Measurements from ENCODE around the gene POLD1. TPM values are rescaled to one million over a fixed set of nuclear protein-coding genes. Genes with fewer than 3 reads are reported as not detected.

Gene POLD1
- polyA plus RNA-seq, 3 donors = 9.3 to 22.4 (median 15.6) TPM

GRCh38 chr19:50368649-50369570 lies 15.2 kb upstream of the POLD1 start:
- H3K27me3 ChIP-seq (ENCODE audit: control insufficient read depth in 2 of 2, insufficient read depth in 2 of 2, low read length in 2 of 2) = no peaks in the 10 kb centered on the region
- H3K9me3 Mint-ChIP-seq = no peaks in the 10 kb centered on the region
- TF ChIP-seq CTCF (IDR thresholded peaks at IDR 0.05) = peak; percentile 93
- peak; percentile 70 to 87 (median 87) for DNase-seq
- intact Hi-C loops (cut with micrococcal nuclease) = loop anchor here (1.0 to 5.0 kb wide), 5 partner anchors 43 to 193 kb away; no protein-coding TSS in a partner anchor
- peaks cover 0 to 8% (median 2%) of the 10 kb centered on the region in 3 donors for H3K27me3 Mint-ChIP-seq (ENCODE audit: low read depth in 3 of 3)
- peak overlapping the region; percentile 96 to 99 for H3K4me3 Mint-ChIP-seq
- H2AFZ ChIP-seq (ENCODE audit: insufficient read depth, low read depth, low read length, poor library complexity, severe bottlenecking) = peak overlapping the region; percentile 94
- peaks cover 26 to 29% of the 10 kb centered on the region in 2 donors for H3K4me1 ChIP-seq (ENCODE audit: control insufficient read depth in 1 of 2, insufficient read depth in 2 of 2, low read length in 2 of 2)
- peak overlapping the region; percentile 77 to 98 (median 91) for H3K27ac Mint-ChIP-seq
- peak overlapping the region; percentile 68 for H3K9ac ChIP-seq (ENCODE audit: insufficient read depth, low read length, poor library complexity, severe bottlenecking)
- H3K79me2 ChIP-seq (ENCODE audit: insufficient read depth, low read length) = no peaks in the 10 kb centered on the region
- H3K27ac ChIP-seq (ENCODE audit: low read depth in 1 of 2, low read length in 2 of 2) = peak overlapping the region; percentile 6 to 79
- peaks cover 29% of the 10 kb centered on the region for H3K4me1 Mint-ChIP-seq
- H3K9me3 ChIP-seq (replicated peaks in 1 of 2; ENCODE audit: control insufficient read depth in 1 of 2, insufficient read depth in 1 of 2, low read length in 2 of 2) = no peaks in the 10 kb centered on the region
- H3K4me2 ChIP-seq (replicated peaks; ENCODE audit: extremely low read depth, low read length, poor library complexity, severe bottlenecking) = peak overlapping the region; percentile 99
- peak overlapping the region; percentile 53 to 90 (median 67) for H3K4me3 ChIP-seq (replicated peaks in 1 of 3; ENCODE audit: low read depth in 2 of 3, low read length in 3 of 3)
- WGBS (ENCODE audit: insufficient coverage) = under 1% methylated on average over 22 of the region's 34 CpGs
- H3K36me3 Mint-ChIP-seq = no peaks in the 10 kb centered on the region
- H3K36me3 ChIP-seq (replicated peaks in 1 of 2; ENCODE audit: control insufficient read depth in 1 of 2, insufficient read depth in 2 of 2, low read length in 2 of 2) = no peaks in the 10 kb centered on the region
- no peaks in the 10 kb centered on the region for H4K20me1 ChIP-seq (ENCODE audit: insufficient read depth, low read length)

- H3K9ac ChIP-seq (ENCODE audit: insufficient read depth, low read length, poor library complexity, severe bottlenecking) = no peak overlapping the region
- H3K27ac Mint-ChIP-seq = peak overlapping the region; percentile 31 to 91 (median 82)
- H4K20me1 ChIP-seq (ENCODE audit: insufficient read depth, low read length) = peaks cover 2% of the 10 kb centered on the region
- H3K27me3 ChIP-seq (ENCODE audit: control insufficient read depth in 2 of 2, insufficient read depth in 2 of 2, low read length in 2 of 2) = no peaks in the 10 kb centered on the region
- H3K27me3 Mint-ChIP-seq (ENCODE audit: low read depth in 3 of 3) = peaks cover 0 to 5% (median 2%) of the 10 kb centered on the region in 3 donors
- peaks cover 25% of the 10 kb centered on the region for H3K4me1 Mint-ChIP-seq
- H3K4me1 ChIP-seq (ENCODE audit: control insufficient read depth in 1 of 2, insufficient read depth in 2 of 2, low read length in 2 of 2) = peaks cover 32 to 38% of the 10 kb centered on the region in 2 donors
- peaks cover 0 to under 1% of the 10 kb centered on the region in 2 donors for H3K36me3 Mint-ChIP-seq
- H3K4me2 ChIP-seq (replicated peaks; ENCODE audit: extremely low read depth, low read length, poor library complexity, severe bottlenecking) = no peak overlapping the region
- H3K79me2 ChIP-seq (ENCODE audit: insufficient read depth, low read length) = peaks cover under 1% of the 10 kb centered on the region
- H3K4me3 Mint-ChIP-seq = no peak overlapping the region
- peak overlapping the region; percentile 64 for H3K27ac ChIP-seq (ENCODE audit: low read depth in 1 of 2, low read length in 2 of 2)
- no peaks in the 10 kb centered on the region for H3K9me3 ChIP-seq (replicated peaks in 1 of 2; ENCODE audit: control insufficient read depth in 1 of 2, insufficient read depth in 1 of 2, low read length in 2 of 2)
- H3K36me3 ChIP-seq (replicated peaks in 1 of 2; ENCODE audit: control insufficient read depth in 1 of 2, insufficient read depth in 2 of 2, low read length in 2 of 2) = no peaks in the 10 kb centered on the region
- WGBS (ENCODE audit: insufficient coverage) = 21% methylated on average over 4 of the region's 10 CpGs
- no peak for TF ChIP-seq CTCF (IDR thresholded peaks at IDR 0.05)
- intact Hi-C loops (cut with micrococcal nuclease) = no loop called here
- H2AFZ ChIP-seq (ENCODE audit: insufficient read depth, low read depth, low read length, poor library complexity, severe bottlenecking) = no peak overlapping the region
- peaks cover 0 to 2% (median 0%) of the 10 kb centered on the region in 7 donors for H3K9me3 Mint-ChIP-seq
- peak in 2 of 3 donors; percentile 51 to 60 for DNase-seq
- no peak overlapping the region for H3K4me3 ChIP-seq (replicated peaks in 1 of 3; ENCODE audit: low read depth in 2 of 3, low read length in 3 of 3)
Measured at GRCh38 chr19:50371914-50372475, 12.2 kb upstream of the POLD1 start.

Measured in CD14-positive monocyte (primary cell).